ENCODE measurements around the gene PPM1H.
"Not testable (repeated sequence)": the region's sequence is repeated elsewhere in the genome, so short reads cannot be mapped to it uniquely, and the experiment has no call there.

PPM1H gene

DNA sequence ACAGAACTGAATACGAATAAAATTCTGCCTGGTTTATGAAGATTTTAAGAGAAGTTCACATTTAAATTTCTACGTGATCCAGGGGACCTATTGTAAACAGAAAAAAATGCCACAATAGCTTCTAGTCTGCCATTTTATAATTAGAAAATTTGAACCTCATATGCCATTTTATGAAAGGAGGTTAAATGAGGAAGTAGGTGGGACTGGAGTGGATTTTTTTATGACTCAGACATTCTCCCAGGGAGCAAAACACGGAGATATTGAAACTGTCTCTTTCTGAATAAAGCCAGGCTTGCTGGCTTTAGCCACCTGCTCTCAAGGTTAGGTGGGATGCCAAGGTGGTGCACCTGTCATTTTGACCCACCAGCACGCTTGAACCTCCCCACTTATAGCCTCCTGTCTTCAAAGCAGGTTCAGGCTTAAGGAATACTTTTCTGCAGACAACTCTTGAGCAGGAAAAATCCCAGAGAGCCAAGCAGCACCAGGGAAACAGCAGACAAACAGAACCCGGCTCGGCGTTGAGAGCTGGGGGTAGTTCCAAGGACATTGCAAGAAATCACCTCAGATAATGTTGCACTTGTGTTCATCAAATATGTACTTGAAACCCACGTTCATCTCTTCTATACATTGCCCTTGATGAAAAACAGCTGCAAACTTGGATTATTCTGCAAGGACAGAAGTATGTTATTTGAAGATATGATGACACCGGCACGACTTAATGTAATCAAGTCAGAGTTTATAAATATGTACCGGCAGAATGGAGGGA, 203.7 kb downstream of the PPM1H start:
- DNase-seq, result no peak

DNA sequence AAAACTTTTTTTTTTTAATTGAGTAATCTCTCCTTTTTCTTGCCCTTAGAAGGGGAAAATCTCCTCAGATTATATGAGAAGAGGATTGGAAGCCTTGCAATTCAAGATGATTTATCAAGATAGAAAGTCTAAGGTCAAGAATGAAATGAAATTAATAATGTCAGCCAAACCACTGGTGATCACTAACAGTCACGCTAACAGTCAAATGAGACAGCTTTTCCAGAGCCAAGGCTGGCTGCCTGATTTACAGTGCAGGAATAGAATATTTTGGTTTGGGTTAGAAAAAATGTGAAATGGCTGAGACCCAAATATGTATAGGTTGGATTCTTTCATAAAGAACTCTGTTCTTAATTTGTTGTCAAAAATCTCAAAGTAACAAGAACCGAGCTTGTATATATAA, 204.3 kb downstream of the PPM1H start:
- DNase-seq, result no peak

GRCh38 chr12:62729579-62730544, 205.1 kb downstream of the PPM1H start:
- DNase-seq, result not testable (repeated sequence)

DNA sequence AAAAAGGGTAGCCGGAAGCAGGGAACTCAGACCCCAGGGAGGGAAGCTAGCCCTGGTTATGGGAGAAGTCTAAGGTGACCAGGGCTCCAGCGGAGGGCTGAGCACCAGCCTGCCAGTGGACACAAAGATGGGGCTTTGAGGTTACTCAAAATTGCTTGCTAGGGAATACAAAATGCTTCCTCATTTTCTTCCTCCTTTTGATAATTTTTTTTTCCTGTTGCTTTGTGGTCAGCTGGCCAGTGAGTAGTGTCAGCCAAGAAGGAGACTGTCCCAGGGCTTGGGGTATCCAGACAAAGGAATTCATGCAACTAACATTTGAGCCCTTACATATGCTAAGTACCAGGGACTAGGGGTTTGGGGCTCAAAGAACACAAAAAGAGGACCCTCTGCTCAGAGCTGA, 206.2 kb downstream of the PPM1H start:
- no peak for DNase-seq

DNA sequence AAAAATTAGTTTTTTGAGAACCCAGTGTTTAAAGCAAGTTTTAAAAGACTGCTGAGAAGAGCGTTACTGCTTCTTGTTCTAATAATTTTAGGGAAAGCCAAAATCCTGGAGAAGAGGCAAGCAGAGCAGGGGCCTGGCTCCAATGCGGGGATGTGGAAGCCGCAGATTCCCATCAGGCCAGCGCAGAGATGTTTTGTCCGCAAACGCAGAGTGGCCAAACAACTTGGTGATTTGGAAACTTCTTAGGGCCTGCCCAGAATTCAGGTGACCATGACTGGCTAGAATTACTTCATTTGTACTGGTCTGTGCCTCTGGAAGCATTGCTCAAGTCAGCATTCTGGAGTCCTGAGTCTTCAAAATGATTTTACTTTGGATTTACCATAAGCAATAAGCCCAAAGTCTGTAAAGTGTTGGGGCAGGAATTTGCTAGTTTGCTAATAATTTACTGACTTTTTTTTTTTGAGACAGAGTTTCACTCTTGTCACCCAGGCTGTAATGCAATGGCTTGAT, 208.4 kb downstream of the PPM1H start:
- DNase-seq, result no peak

GRCh38 chr12:62725781-62726180, 209.2 kb downstream of the PPM1H start:
- DNase-seq, result no peak

- peak; percentile 37 for DNase-seq
Measured at GRCh38 chr12:62724947-62725451, 210.0 kb downstream of the PPM1H start.

DNA sequence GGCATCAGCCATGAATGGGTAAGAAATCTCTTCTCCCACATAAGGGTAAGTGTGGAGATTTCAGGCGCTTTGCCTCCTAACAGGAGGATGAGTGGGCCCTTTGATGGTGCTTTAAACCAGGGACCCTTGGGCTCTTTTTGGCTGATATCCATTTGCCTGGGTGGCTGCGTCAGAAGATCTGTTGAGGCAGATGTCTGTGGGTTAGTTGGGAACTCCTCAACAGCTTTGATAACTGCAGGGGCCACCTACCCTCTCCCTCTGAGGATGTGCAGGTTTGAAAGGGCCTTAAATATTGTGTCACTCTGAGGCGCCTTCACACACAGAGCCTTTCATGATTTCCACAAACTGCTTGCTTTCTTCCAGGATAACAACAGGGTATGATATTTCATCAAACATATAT, 210.7 kb downstream of the PPM1H start:
- DNase-seq, result no peak

GRCh38 chr12:62722971-62723680, 211.8 kb downstream of the PPM1H start:
- DNase-seq, result no peak

- no peak for DNase-seq
Measured at GRCh38 chr12:62720661-62721330, 214.2 kb downstream of the PPM1H start.

- DNase-seq, result no peak
Measured at GRCh38 chr12:62720025-62720424, 214.9 kb downstream of the PPM1H start.

GRCh38 chr12:62718762-62719426, 216.1 kb downstream of the PPM1H start:
- no peak for DNase-seq

DNA sequence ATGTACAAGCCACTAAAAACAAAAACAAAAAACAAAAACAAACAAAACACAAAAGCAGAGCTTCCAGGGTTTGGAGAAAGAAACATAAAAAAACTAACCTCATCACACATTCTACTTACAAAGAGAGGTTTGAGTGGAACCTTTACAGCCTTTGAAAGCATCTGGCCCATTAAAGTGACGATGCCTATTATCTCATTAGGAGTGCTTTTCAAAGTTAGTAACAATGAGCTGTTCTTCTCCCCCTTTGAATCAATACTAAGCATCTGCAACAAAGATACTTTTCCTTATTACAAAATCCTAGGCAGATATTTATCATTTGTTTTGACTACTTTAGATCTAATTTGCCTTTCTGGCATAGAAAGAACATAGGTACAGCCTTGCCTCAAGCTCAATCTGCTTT, 217.3 kb downstream of the PPM1H start:
- DNase-seq, result no peak

DNA sequence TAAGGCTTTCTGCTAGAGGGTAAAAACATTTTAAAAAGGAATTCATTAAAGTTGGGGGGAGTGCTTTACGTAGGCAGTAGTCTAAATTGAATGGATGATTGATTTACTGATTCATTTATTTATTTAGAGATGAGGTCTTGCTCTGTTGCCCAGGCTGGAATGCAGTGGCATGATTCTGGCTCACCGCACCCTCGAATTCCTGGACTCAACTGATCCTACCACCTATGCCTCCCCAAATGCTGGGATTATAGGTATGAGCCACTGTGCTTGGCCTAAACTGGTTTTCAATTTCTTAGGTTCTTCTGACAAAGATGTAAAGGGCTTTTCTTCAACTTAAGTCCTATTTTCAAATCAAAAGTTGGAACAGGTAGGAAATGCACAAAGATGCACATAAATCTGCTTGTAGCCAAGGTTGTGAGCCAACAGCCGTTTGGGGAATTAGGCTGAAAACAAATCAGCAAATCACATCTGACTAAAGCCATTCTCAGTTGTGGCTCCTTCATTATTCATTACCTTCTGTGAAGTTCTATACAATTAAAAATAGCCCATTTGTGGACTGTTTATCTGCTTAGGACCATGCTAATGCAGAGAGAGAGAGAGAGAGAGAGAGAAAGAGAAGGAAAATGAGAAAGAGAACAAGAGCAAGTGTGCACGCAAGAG, 218.0 kb downstream of the PPM1H start:
- no peak for DNase-seq

DNA sequence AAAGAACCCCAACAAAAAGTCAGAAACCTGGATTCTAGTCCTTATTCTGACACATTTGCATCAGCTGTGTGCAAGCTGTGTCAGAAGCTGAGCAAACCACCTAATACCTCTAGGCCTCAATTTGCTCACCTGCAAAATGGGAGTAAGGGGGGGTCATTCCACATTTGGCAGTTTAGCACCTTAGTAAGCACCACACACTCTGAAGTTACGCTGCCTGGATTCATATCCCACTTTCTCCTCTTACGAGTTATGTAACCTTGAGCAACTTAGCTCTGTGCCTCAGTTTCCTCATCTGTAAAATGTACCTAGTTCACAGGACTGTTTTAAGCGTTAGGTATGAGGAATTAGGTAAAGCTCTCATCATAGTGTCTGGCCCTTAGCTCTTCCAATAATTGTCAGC, 218.9 kb downstream of the PPM1H start:
- DNase-seq, result no peak

GRCh38 chr12:62714774-62715721, 219.9 kb downstream of the PPM1H start:
- peak; percentile 69 for DNase-seq

DNA sequence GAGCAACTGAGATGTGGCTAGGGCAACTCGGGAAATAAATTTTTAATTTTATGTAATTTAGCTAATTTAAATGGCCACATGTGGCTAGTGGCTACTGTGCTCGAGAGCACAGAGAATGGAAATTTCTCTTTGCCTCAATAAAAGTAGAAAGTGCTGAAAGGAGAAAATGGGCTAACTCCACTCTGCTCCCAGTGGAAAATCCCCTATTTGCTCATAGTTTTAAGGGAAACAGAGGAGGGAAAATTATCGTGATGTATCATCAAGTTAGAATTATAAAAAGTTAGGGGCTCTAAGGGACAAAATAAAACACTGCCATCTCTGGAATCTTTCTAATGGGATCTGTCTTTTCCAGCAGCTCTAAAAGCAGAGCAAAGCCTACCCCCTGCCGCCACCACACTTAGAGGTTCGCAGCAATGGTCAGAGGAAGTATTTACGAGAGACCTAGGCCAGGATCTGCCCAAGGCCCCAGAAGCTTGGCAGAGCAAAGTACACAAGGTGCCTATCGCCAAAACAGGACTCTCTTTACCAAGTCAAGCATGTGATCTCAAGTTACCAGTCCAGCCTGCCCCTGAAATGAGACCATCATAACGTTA, 220.7 kb downstream of the PPM1H start:
- DNase-seq, result no peak

DNA sequence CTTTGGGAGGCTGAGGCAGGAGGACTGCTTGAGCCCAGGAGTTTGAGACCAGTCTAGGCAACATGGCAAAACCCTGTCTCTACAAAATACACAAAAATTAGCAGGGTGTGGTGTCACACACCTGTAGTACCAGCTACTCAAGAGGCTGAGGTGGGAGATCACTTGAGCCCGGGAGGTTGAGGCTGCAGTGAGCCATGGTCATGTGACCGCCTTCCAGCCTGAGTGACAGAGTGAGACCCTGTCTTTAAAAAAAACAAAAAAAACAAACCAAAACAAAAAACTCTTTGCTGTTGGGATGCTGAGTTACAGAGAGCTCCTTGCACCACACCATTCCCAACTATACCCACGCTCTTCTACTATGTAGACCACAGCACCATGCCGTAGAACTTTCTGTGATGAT, 221.2 kb downstream of the PPM1H start:
- no peak for DNase-seq

Measured in right kidney (tissue), 1 donor.